Left cardiac atrium (tissue), 4 donors: ENCODE measurements around the gene CD14. TPM values are rescaled to one million over a fixed set of nuclear protein-coding genes. Genes with fewer than 3 reads are reported as not detected.
"Not testable (repeated sequence)": the region's sequence is repeated elsewhere in the genome, so short reads cannot be mapped to it uniquely, and the experiment has no call there.

Source experiments
- ATAC-seq, 2 donors: fragments of 200-7000 bp; cut with Tn5 transposase; one replicate each; pipeline ENCODE4 v1.9.1; 2020; ENCODE audit warnings: mild to moderate bottlenecking in 2 of 2, moderate library complexity in 2 of 2
- DNase-seq: peaks from one replicate; pipeline ENCODE4 v3.0.0-alpha.2; 2020
- intact Hi-C, 2 donors: fragments of 100-400 bp; cut with DNase I; formaldehyde crosslinking; loops; one replicate each; pipeline versions ENCODE4 v1.14.1 to v1.15.1; 2022 to 2023
- total RNA-seq, 2 donors: library from RNA; stranded (reverse); fragmentation: NEBNext Ultra II Directional; extraction: Animal tissue kit (Norgen Biotek cat#: 25700); gene quantifications; one replicate each; pipeline ENCODE4 v1.2.1, GENCODE V29; 2021
- donor health status: DM: no; HTN: yes; CAD: no.
- donor health status: DM: no; HTN: yes; CAD: no; lungs with severe emphysema.
- donor health status: DM: yes; HTN: yes; CAD: no.
- donor health status: Dilated cardiomyopathy.

CD14 gene
- total RNA-seq, 2 donors from 2014 or later = 73.9 to 107 TPM

- DNase-seq, ATAC-seq, intact Hi-C loops: not testable (repeated sequence)
Measured at GRCh38 chr5:140638898-140639147, 5.8 kb upstream of the CD14 start.

GRCh38 chr5:140637371-140638100 is 4.6 kb upstream of the CD14 start:
- intact Hi-C loops = no loop called here
- DNase-seq = no peak

GRCh38 chr5:140635291-140636257 is 2.6 kb upstream of the CD14 start:
- intact Hi-C loops = no loop called here
- DNase-seq (no peak), ATAC-seq (no peak)

More at GRCh38 chr5:140637371-140638100, 4.6 kb upstream of the CD14 start:
- no peak for ATAC-seq

DNA sequence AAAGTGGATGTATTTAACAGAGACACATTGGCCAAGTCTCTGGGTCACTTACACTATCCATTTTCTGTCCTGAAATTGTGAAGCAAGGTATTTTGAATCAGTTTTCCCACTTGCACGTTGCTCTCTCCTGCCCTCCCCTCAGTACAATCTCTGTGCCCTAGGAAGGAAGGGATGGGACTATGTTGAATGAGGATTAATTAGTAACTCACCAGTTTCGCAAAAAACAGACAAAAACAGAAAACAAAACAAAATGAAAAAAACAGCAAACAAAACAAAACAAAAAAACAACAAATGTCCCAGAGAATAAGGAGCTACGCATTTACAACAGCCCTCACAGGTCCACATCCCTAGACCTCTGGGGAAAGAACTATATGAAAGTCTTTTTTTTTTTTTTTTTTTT is 1.1 kb upstream of the CD14 start:
- DNase-seq (no peak), ATAC-seq (no peak)
- intact Hi-C loops = loop anchor here in 1 of 2 donors (5.0 kb wide), 1 partner anchor 67 kb away; no protein-coding TSS in a partner anchor

DNA sequence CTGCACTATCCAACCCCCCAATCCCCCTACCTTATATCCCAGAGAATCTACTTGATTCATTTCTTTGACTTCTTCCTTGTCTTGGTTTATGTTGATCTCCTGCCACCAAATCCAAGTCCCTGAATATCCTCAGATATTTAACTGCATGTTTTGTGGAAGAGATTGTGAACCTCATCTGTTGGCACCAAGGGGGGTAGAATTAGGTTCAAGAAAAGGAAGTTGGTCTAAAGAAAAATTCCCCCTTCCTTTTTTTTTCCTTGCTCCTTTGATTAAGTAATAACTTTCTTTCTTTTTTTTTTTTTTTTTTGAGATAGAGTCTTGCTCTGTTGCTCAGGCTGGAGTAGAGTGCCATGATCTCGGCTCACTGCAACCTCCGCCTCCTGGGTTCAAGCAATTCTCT is 526 bp upstream of the CD14 start:
- ATAC-seq (no peak), DNase-seq (no peak)
- intact Hi-C loops = loop anchor here in 1 of 2 donors (5.0 kb wide), 1 partner anchor 66 kb away; no protein-coding TSS in a partner anchor

DNA sequence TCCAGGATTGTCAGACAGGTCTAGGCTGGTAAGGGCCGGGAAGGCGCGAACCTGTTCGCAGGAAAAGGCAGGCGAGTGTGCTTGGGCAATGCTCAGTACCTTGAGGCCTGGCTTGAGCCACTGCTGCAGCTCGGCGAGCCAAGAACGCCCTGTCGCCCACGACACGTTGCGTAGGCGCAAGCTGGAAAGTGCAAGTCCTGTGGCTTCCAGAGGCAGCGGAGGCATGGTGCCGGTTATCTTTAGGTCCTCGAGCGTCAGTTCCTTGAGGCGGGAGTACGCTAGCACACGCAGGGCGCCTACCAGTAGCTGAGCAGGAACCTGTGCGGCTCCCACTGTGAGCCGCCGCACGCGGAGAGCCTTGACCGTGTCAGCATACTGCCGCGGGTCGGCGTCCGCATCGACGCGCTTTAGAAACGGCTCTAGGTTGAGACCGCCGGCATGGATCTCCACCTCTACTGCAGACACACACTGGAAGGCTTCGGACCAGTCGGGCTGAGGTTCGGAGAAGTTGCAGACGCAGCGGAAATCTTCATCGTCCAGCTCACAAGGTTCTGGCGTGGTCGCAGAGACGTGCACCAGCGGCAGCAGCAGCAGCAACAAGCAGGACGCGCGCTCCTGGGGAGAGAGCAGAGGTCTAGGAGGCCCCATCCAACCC is 482 bp downstream of the CD14 start:
- ATAC-seq (peak; percentile 65 to 74), DNase-seq (peak; percentile 76)
- intact Hi-C loops = loop anchor here in 1 of 2 donors (5.0 kb wide), 1 partner anchor 65 kb away; no protein-coding TSS in a partner anchor

DNA sequence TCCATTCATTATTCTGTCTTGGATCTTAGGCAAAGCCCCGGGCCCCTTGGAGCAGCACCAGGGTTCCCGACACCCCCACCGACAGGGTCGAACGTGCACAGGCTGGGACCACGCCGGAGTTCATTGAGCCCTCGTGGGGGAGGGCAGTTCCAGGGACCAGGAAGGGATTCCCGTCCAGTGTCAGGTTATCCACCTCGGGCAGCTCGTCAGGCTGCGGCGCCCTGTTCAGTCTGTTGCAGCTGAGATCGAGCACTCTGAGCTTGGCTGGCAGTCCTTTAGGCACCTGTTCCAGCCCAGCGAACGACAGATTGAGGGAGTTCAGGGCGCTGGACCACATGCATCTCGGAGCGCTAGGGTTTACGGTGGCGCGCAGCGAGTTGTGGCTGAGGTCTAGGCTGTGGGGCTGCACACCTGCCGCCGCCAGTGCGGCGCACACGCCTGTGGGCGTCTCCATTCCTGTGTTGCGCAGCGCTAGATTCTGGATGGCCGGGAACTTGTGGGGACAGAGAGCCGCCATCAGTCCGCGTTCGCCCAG is 1.1 kb downstream of the CD14 start:
- intact Hi-C loops = loop anchor here in 1 of 2 donors (5.0 kb wide), 1 partner anchor 65 kb away; no protein-coding TSS in a partner anchor
- DNase-seq (no peak), ATAC-seq (peak; percentile 45 to 47)

DNA sequence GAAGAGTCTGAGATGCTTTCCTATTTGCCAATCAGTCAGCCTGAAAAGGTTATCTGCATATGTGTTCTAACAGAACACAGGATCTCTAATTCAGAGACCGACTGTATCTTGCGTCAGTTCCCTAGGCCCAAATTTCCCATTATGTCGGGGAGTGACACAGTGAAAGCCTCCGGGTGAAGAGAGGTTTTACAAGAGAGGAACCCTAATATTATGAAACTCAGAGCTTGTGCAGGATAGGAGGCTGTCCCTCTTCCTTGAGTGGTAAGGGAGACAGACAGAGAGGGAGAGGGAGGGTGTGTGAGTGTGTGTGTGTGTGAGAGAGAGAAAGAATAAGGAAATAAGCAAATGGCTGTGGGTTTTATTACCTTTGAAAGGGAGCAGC is 1.9 kb downstream of the CD14 start:
- intact Hi-C loops = loop anchor here in 1 of 2 donors (5.0 kb wide), 1 partner anchor 64 kb away; no protein-coding TSS in a partner anchor
- DNase-seq (no peak), ATAC-seq (no peak)

- intact Hi-C loops = loop anchor here in 1 of 2 donors (5.0 kb wide), 1 partner anchor 63 kb away; no protein-coding TSS in a partner anchor
- no peak for ATAC-seq
- no peak for DNase-seq
Measured at GRCh38 chr5:140630292-140631035, 2.5 kb downstream of the CD14 start.

- intact Hi-C loops = no loop called here
- no peak for DNase-seq
- ATAC-seq = no peak
Measured at GRCh38 chr5:140628711-140629110, 4.3 kb downstream of the CD14 start.

DNA sequence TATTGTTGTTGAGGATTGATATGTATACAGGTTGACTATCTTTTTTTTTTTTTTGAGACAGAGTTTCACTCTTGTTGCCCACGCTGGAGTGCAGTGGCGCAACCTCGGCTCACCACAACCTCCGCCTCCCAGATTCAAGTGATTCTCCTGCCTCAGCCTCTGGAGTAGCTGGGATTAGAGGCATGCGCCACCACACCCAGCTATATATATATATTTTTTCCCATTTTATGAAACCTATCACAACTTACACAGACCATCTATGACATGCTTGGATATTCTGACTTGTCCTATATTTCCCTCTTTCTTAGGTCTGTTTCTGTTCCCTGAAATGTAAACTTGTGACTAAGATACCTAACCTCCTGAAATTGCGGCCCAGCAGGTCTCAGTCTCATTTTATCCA is 5.0 kb downstream of the CD14 start:
- DNase-seq (no peak), ATAC-seq (no peak)
- intact Hi-C loops = no loop called here

- intact Hi-C loops, ATAC-seq, DNase-seq: not testable (repeated sequence)
Measured at GRCh38 chr5:140624886-140625285, 8.1 kb downstream of the CD14 start.

GRCh38 chr5:140623061-140623460 is 9.9 kb downstream of the CD14 start:
- ATAC-seq, DNase-seq, intact Hi-C loops: not testable (repeated sequence)

DNA sequence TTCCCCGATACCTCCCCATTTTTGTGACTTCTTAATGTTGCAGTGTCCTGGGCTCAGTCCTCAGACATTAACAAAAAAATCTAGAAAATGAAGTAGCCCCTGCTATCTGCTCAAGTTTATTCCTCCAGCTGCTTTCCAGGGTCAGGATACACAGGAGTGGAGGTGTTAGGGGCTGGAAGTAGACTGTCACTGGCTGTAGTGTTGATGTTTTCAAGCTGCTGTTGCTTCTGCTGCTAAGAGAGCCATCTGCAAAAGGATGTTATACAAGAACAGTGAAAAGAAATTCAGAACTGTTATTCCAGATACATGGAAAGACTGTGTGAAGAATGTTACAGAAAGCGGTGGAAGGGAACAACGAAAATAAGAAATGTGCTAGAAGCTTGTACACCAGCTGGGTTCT is 10.7 kb downstream of the CD14 start:
- DNase-seq (no peak), ATAC-seq (no peak)
- intact Hi-C loops = no loop called here

DNA sequence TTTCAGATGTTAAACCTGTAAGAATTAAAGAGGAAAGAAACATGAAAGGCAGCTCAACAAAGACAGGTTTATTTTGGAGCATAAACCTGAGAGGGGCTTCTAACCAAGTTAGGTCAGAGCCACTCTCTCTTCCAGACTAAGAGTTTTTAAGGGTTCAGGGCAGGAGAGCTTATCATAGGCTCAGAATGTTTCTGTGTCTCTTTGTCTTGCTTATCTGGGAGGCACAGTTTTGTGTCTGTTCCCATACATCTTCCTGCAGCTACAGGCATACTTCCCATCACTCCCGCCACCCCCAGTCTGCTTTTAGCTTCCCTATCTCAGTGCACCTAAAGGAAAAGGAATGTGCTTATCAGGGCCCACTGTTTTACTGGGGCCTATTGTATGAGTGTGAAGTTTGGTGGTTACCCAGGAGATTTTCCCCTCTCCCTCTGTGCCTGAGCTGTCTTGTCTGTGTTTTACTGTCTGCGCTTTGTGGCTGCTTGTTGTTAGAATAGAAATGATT is 21.9 kb downstream of the CD14 start:
- no peak for ATAC-seq
- DNase-seq = no peak
- intact Hi-C loops = no loop called here

DNA sequence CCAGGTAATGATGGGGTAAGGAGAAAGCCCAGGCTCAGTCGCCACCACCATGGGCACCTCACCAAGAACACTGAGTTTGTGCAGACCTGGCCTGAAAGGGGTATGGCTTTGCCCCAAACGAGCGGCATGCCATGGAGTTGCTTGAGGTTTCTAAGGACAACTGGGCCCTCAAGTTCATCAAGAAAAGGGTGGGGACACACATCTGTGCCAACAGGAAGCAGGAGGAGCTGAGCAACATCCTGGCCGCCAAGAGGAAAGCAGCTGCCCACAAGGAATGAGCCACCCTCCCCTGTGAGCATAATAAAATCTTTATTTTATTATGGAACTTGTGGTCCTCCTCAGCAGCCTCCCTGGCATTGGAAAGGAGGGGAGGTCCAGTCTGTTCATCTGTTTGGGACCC is 23.8 kb downstream of the CD14 start:
- DNase-seq (peak; percentile 47), ATAC-seq (peak; percentile 30 to 74)
- intact Hi-C loops = no loop called here

- no peak for DNase-seq
- intact Hi-C loops = no loop called here
- ATAC-seq = no peak
Measured at GRCh38 chr5:140608722-140609121, 24.3 kb downstream of the CD14 start.

DNA sequence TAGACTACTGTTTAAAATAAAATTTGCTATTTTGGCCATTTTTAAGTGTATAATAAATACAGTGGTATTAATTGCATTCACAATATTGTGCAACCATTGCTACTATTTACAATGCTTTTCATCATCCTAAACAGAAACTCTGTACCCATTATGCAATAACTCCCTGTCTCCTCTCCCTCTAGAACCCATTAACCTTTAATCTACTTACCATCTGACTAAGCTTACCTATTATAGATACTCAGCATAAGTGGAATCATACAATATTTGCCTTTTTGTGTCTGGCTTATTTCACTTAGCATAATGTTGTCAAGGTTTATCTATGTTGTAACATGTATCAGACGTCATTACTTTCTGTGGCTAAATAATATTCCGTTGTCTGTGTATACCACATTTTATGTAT is 25.9 kb downstream of the CD14 start:
- ATAC-seq (no peak), DNase-seq (no peak)
- intact Hi-C loops = no loop called here
